ENCODE data around the gene TTC22. TPM values are rescaled to one million over a fixed set of nuclear protein-coding genes. Genes with fewer than 3 reads are reported as not detected.

TTC22 gene
- total RNA-seq, 1 donor: not detected

GRCh38 chr1:54800041-54800898 is 853 bp downstream of the TTC22 start:
- TF ChIP-seq CTCF (IDR thresholded peaks at IDR 0.05; ENCODE audit: extremely low read depth, low read depth, low read length): no peak
- Histone ChIP-seq H3K4me1 (ENCODE audit: insufficient read depth, low read length) (peaks cover 12% of the 10 kb centered on the region), H4K20me1 (ENCODE audit: insufficient read depth, low read length) (no peaks in the 10 kb centered on the region), H3K79me2 (ENCODE audit: insufficient read depth, low read length) (no peaks in the 10 kb centered on the region), H3K27ac (ENCODE audit: low read depth, low read length) (no peak overlapping the region), H3K9me3 (ENCODE audit: low read depth, low read length) (no peaks in the 10 kb centered on the region), H3K36me3 (ENCODE audit: insufficient read depth, low read length) (no peaks in the 10 kb centered on the region), H3K4me3 (ENCODE audit: insufficient read depth, low read length) (peak overlapping the region; percentile 42), H3K27me3 (ENCODE audit: insufficient read depth, low read length) (peaks cover 26% of the 10 kb centered on the region), H2AFZ (ENCODE audit: low read length) (no peak overlapping the region), H3K4me2 (ENCODE audit: insufficient read depth, low read length) (peak overlapping the region; percentile 51)
- DNase-seq (ENCODE audit: insufficient read length, low spot score, missing footprints): peak; percentile 78

- Histone ChIP-seq H3K27me3 (ENCODE audit: insufficient read depth, low read length) (peaks cover 26% of the 10 kb centered on the region), H3K9me3 (ENCODE audit: low read depth, low read length) (no peaks in the 10 kb centered on the region), H3K79me2 (ENCODE audit: insufficient read depth, low read length) (no peaks in the 10 kb centered on the region), H3K36me3 (ENCODE audit: insufficient read depth, low read length) (no peaks in the 10 kb centered on the region), H2AFZ (ENCODE audit: low read length) (no peak overlapping the region), H3K27ac (ENCODE audit: low read depth, low read length) (no peak overlapping the region), H3K4me3 (ENCODE audit: insufficient read depth, low read length) (no peak overlapping the region), H4K20me1 (ENCODE audit: insufficient read depth, low read length) (no peaks in the 10 kb centered on the region), H3K4me1 (ENCODE audit: insufficient read depth, low read length) (peaks cover 6% of the 10 kb centered on the region), H3K4me2 (ENCODE audit: insufficient read depth, low read length) (no peak overlapping the region)
- DNase-seq (ENCODE audit: insufficient read length, low spot score, missing footprints): peak; percentile 78
- no peak for TF ChIP-seq CTCF (IDR thresholded peaks at IDR 0.05; ENCODE audit: extremely low read depth, low read depth, low read length)
Observed at GRCh38 chr1:54798769-54799641, 2.1 kb downstream of the TTC22 start.

GRCh38 chr1:54798206-54798605 is 2.9 kb downstream of the TTC22 start:
- Histone ChIP-seq H3K4me1 (ENCODE audit: insufficient read depth, low read length) (peaks cover 6% of the 10 kb centered on the region), H3K79me2 (ENCODE audit: insufficient read depth, low read length) (no peaks in the 10 kb centered on the region), H3K4me2 (ENCODE audit: insufficient read depth, low read length) (no peak overlapping the region), H3K27ac (ENCODE audit: low read depth, low read length) (no peak overlapping the region), H3K27me3 (ENCODE audit: insufficient read depth, low read length) (peaks cover 26% of the 10 kb centered on the region), H4K20me1 (ENCODE audit: insufficient read depth, low read length) (no peaks in the 10 kb centered on the region), H3K36me3 (ENCODE audit: insufficient read depth, low read length) (no peaks in the 10 kb centered on the region), H2AFZ (ENCODE audit: low read length) (no peak overlapping the region), H3K9me3 (ENCODE audit: low read depth, low read length) (no peaks in the 10 kb centered on the region), H3K4me3 (ENCODE audit: insufficient read depth, low read length) (no peak overlapping the region)
- peak; percentile 68 for DNase-seq (ENCODE audit: insufficient read length, low spot score, missing footprints)
- no peak for TF ChIP-seq CTCF (IDR thresholded peaks at IDR 0.05; ENCODE audit: extremely low read depth, low read depth, low read length)

- TF ChIP-seq CTCF (IDR thresholded peaks at IDR 0.05; ENCODE audit: extremely low read depth, low read depth, low read length): no peak
- H3K36me3 ChIP-seq (ENCODE audit: insufficient read depth, low read length): no peaks in the 10 kb centered on the region
- H3K27ac ChIP-seq (ENCODE audit: low read depth, low read length): no peak overlapping the region
- H2AFZ ChIP-seq (ENCODE audit: low read length): no peak overlapping the region
- peaks cover 3% of the 10 kb centered on the region for H3K9me3 ChIP-seq (ENCODE audit: low read depth, low read length)
- no peak overlapping the region for H3K4me2 ChIP-seq (ENCODE audit: insufficient read depth, low read length)
- peaks cover 6% of the 10 kb centered on the region for H3K4me1 ChIP-seq (ENCODE audit: insufficient read depth, low read length)
- H3K4me3 ChIP-seq (ENCODE audit: insufficient read depth, low read length): no peak overlapping the region
- H4K20me1 ChIP-seq (ENCODE audit: insufficient read depth, low read length): no peaks in the 10 kb centered on the region
- no peak for DNase-seq (ENCODE audit: insufficient read length, low spot score, missing footprints)
- H3K27me3 ChIP-seq (ENCODE audit: insufficient read depth, low read length): peaks cover 24% of the 10 kb centered on the region
- H3K79me2 ChIP-seq (ENCODE audit: insufficient read depth, low read length): no peaks in the 10 kb centered on the region
Observed at GRCh38 chr1:54796902-54797301, 4.2 kb downstream of the TTC22 start.
